DOHH2 (cell line): Measurements from ENCODE around the gene PLEKHG4B.
"Not testable (repeated sequence)": the region's sequence is repeated elsewhere in the genome, so short reads cannot be mapped to it uniquely, and the experiment has no call there.

Experiments used
- H3F3A ChIP-seq: fragments of 200-600 bp; sonication (generic), shearing (Covaris generic); 2 replicates; pipeline ENCODE4 v1.6.0; 2016; ENCODE audit warnings: antibody characterized with exemption, mild to moderate bottlenecking; ENCODE audit not compliant: control insufficient read depth, insufficient read depth
- H3K27ac ChIP-seq: fragments of 200-600 bp; sonication (generic); 2 replicates; pipeline ENCODE4 v1.5.1; 2014; ENCODE audit warnings: low read depth, mild to moderate bottlenecking, low read length, moderate library complexity
- H3K27me3 ChIP-seq: fragments of 200-600 bp; sonication (generic); 2 replicates; pipeline ENCODE4 v1.6.1; 2014; ENCODE audit warnings: mild to moderate bottlenecking, low read length, mixed read lengths; ENCODE audit not compliant: control insufficient read depth
- H3K36me3 ChIP-seq: fragments of 200-600 bp; sonication (generic); 2 replicates; pipeline ENCODE4 v1.6.1; 2014; ENCODE audit warnings: mild to moderate bottlenecking, low read length, moderate library complexity, mixed read lengths; ENCODE audit not compliant: control insufficient read depth
- H3K4me1 ChIP-seq: fragments of 200-600 bp; sonication (generic); 2 replicates; pipeline ENCODE4 v1.6.1; 2014; ENCODE audit warnings: mild to moderate bottlenecking, low read length, mixed read lengths; ENCODE audit not compliant: control insufficient read depth
- H3K4me2 ChIP-seq: fragments of 200-600 bp; sonication (generic); 2 replicates; pipeline ENCODE4 v1.6.0; 2014; ENCODE audit warnings: mild to moderate bottlenecking, low read length, moderate library complexity
- H3K4me3 ChIP-seq: fragments of 200-600 bp; sonication (generic); 2 replicates; pipeline ENCODE4 v1.5.1; 2014; ENCODE audit warnings: mild to moderate bottlenecking, low read length, mixed read lengths
- H3K79me2 ChIP-seq: fragments of 200-600 bp; sonication (generic); 2 replicates; pipeline ENCODE4 v1.6.1; 2014; ENCODE audit warnings: mild to moderate bottlenecking, low read length, mixed read lengths; ENCODE audit not compliant: control insufficient read depth
- H3K9me2 ChIP-seq: fragments of 200-600 bp; sonication (generic); replicated peaks from 2 replicates; pipeline ENCODE4 v1.6.1; 2014; ENCODE audit warnings: mild to moderate bottlenecking, low read length, mixed read lengths; ENCODE audit not compliant: control insufficient read depth
- H3K9me3 ChIP-seq: fragments of 200-600 bp; sonication (generic); 2 replicates; pipeline ENCODE4 v1.6.1; 2014; ENCODE audit warnings: antibody characterized with exemption, low read length, mixed read lengths; ENCODE audit not compliant: control insufficient read depth, insufficient read depth
- H4K20me1 ChIP-seq: fragments of 200-600 bp; sonication (generic); 2 replicates; pipeline ENCODE4 v1.6.0; 2014; ENCODE audit warnings: low read depth, mild to moderate bottlenecking, antibody characterized with exemption, low read length, moderate library complexity; ENCODE audit not compliant: control insufficient read depth, insufficient read depth
- EZH2phosphoT487 ChIP-seq: fragments of 200-600 bp; sonication (generic); IDR thresholded peaks from 2 replicates; pipeline ENCODE4 v1.6.1; 2017; ENCODE audit warnings: borderline replicate concordance, mild to moderate bottlenecking, antibody characterized with exemption, low read length, moderate library complexity, mixed read lengths
- TF ChIP-seq, protein P1 (sequence below): fragments of 200-600 bp; sonication (generic); IDR thresholded peaks from one replicate; pipeline ENCODE4 v1.5.1; 2014; ENCODE audit warnings: antibody characterized with exemption, mild to moderate bottlenecking, low read depth, low read length; ENCODE audit not compliant: poor library complexity, severe bottlenecking

The PLEKHG4B gene

DNA sequence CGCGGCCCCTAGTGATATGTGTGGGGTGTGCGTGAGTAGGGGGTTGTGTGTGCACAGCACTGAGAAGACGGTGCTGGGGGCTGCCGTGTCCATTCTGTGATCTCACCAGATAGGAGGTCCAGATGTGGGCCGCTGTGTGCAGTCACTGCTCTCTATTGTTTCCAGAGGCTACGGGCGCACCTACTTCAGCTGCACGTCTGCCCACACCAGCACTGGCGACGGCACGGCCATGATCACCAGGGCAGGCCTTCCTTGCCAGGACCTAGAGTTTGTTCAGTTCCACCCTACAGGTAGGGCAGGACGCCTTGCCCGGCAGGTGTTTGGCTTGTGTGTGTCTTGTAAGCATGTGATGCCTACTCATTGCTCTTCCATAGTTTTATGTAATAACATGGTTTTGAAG is 138.7 kb downstream of the PLEKHG4B start:
- H3K36me3 ChIP-seq: peaks cover 84% of the 10 kb centered on the region
- TF ChIP-seq, protein P1, sequence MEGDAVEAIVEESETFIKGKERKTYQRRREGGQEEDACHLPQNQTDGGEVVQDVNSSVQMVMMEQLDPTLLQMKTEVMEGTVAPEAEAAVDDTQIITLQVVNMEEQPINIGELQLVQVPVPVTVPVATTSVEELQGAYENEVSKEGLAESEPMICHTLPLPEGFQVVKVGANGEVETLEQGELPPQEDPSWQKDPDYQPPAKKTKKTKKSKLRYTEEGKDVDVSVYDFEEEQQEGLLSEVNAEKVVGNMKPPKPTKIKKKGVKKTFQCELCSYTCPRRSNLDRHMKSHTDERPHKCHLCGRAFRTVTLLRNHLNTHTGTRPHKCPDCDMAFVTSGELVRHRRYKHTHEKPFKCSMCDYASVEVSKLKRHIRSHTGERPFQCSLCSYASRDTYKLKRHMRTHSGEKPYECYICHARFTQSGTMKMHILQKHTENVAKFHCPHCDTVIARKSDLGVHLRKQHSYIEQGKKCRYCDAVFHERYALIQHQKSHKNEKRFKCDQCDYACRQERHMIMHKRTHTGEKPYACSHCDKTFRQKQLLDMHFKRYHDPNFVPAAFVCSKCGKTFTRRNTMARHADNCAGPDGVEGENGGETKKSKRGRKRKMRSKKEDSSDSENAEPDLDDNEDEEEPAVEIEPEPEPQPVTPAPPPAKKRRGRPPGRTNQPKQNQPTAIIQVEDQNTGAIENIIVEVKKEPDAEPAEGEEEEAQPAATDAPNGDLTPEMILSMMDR: no peak
- TF ChIP-seq EZH2phosphoT487: no peak
- no peaks in the 10 kb centered on the region for H3K27me3 ChIP-seq
- no peaks in the 10 kb centered on the region for H3K9me2 ChIP-seq
- H3K4me3 ChIP-seq: no peak overlapping the region
- H3K79me2 ChIP-seq: no peaks in the 10 kb centered on the region; the same call in 1 of the 2 replicates
- H3F3A ChIP-seq: no peaks in the 10 kb centered on the region
- H3K4me2 ChIP-seq: no peak overlapping the region
- H4K20me1 ChIP-seq: peaks cover 7% of the 10 kb centered on the region; the same call in 1 of the 2 replicates
- no peaks in the 10 kb centered on the region for H3K4me1 ChIP-seq
- no peak overlapping the region for H3K27ac ChIP-seq
- no peaks in the 10 kb centered on the region for H3K9me3 ChIP-seq

DNA sequence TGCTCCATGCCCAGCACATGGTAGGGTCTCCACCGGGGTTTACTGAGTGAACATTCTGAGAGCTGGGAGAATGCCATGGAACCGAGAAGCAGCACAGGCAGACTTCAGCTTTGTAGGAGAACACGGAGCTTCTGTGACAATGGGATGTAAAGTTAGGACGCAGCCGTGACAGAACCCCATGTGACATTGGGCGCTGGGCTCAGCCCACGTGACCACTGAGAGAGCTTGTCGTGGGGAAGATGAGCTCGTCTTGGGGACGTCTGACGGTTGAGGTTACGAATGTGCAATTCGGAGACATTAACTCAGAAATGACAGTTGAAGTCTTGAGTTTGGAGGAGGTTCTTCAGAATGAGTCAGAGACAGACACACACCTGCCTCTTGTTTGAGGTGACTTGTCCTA is 139.7 kb downstream of the PLEKHG4B start:
- no peaks in the 10 kb centered on the region for H3F3A ChIP-seq
- H3K79me2 ChIP-seq: no peaks in the 10 kb centered on the region; the same call in 1 of the 2 replicates
- no peaks in the 10 kb centered on the region for H3K9me3 ChIP-seq
- TF ChIP-seq, protein P1: no peak
- TF ChIP-seq EZH2phosphoT487: no peak
- no peak overlapping the region for H3K4me3 ChIP-seq
- H3K4me2 ChIP-seq: no peak overlapping the region
- H3K36me3 ChIP-seq: peaks cover 83% of the 10 kb centered on the region
- H3K4me1 ChIP-seq: no peaks in the 10 kb centered on the region
- H4K20me1 ChIP-seq: peaks cover 7% of the 10 kb centered on the region; the same call in 1 of the 2 replicates
- H3K27ac ChIP-seq: no peak overlapping the region
- no peaks in the 10 kb centered on the region for H3K9me2 ChIP-seq
- no peaks in the 10 kb centered on the region for H3K27me3 ChIP-seq

DNA sequence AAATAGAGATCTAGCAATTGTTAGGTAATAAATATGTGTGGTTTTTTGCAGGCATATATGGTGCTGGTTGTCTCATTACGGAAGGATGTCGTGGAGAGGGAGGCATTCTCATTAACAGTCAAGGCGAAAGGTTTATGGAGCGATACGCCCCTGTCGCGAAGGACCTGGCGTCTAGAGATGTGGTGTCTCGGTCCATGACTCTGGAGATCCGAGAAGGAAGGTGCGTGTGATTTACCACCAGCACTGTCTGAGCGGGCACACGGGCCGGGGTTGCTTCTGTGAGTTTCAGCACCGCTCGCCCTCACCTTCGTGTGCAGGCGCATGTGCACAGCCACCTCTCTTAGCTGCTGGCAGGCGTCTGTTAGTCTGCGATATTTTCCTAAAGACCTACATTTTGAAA is 141.5 kb downstream of the PLEKHG4B start:
- H3K4me2 ChIP-seq, H3K4me1 ChIP-seq, H3K27ac ChIP-seq, H3K4me3 ChIP-seq, H3K9me3 ChIP-seq, H4K20me1 ChIP-seq, H3K79me2 ChIP-seq, H3K27me3 ChIP-seq, H3K9me2 ChIP-seq, H3F3A ChIP-seq: not testable (repeated sequence)
- H3K36me3 ChIP-seq: peaks cover 80% of the 10 kb centered on the region

DNA sequence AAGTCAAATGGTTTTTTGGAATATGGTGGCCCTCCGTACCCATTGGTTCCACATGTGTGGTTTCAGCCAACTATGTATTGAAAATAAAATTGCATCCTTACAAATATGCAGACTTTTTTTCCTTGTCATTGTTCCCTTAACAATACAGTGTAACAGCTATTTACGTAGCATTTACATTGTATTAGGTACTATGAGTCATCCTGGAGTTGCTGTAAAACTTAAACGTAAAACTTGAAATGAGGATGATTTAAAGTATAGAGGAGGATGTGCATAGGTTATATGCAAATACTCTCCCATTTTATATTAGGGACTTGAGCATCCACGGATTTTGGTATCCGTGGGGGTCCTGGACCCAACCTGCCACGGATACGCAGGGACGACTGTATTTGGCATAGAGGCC is 142.5 kb downstream of the PLEKHG4B start:
- Histone ChIP-seq H3K9me3 (no peaks in the 10 kb centered on the region), H3F3A (no peaks in the 10 kb centered on the region), H3K4me3 (no peak overlapping the region), H4K20me1 (peaks cover 3% of the 10 kb centered on the region; the same call in 1 of the 2 replicates), H3K79me2 (no peaks in the 10 kb centered on the region; the same call in 1 of the 2 replicates), H3K4me1 (no peaks in the 10 kb centered on the region), H3K27me3 (no peaks in the 10 kb centered on the region), H3K4me2 (no peak overlapping the region), H3K27ac (no peak overlapping the region), H3K36me3 (peaks cover 74% of the 10 kb centered on the region), H3K9me2 (no peaks in the 10 kb centered on the region)
- TF ChIP-seq EZH2phosphoT487: no peak
- TF ChIP-seq, protein P1: no peak

DNA sequence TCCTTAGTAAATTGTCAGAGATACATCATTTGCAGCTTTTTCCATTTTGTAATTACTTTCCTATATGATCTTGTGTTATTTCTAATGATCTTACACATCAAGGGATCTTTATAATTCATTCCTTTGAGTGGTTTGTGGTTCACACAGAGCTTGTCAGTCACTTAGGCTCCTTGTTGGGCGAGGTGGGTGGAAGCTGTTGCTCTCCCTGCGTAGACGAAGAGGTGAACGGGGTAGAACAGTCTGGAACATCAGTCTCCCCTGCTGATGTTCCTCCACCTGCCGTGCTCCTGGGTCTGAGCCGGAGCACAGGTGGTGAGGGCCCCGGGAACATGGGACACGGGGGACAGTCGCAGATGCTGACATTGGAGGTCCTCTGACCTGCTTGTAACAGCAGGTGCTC is 143.6 kb downstream of the PLEKHG4B start:
- H3F3A ChIP-seq, H3K9me2 ChIP-seq, H3K9me3 ChIP-seq, H3K79me2 ChIP-seq, H3K27ac ChIP-seq, H3K27me3 ChIP-seq, H3K4me1 ChIP-seq, H3K4me3 ChIP-seq, H3K4me2 ChIP-seq, H4K20me1 ChIP-seq: not testable (repeated sequence)
- H3K36me3 ChIP-seq: peaks cover 71% of the 10 kb centered on the region

- H3K4me2 ChIP-seq, H3K4me1 ChIP-seq, H3K4me3 ChIP-seq, H3K9me2 ChIP-seq, H4K20me1 ChIP-seq, H3K79me2 ChIP-seq, H3K9me3 ChIP-seq, H3K27me3 ChIP-seq, H3F3A ChIP-seq, H3K27ac ChIP-seq: not testable (repeated sequence)
- peaks cover 72% of the 10 kb centered on the region for H3K36me3 ChIP-seq
Measured at GRCh38 chr5:237931-238330, 146.0 kb downstream of the PLEKHG4B start.
